Gastroesophageal sphincter (tissue), 3 donors: Measurements from ENCODE around the gene MORF4L1.

Source experiments
- POLR2AphosphoS5 ChIP-seq: sonication (generic); formaldehyde crosslinking; IDR thresholded peaks from one replicate; pipeline ENCODE4 v1.6.1; 2017; ENCODE audit warnings: antibody characterized with exemption
- TF ChIP-seq, protein P1 (sequence below), 4 experiments: fragments of 200-600 bp in 2 of 4; fragments of 450-650 bp in 2 of 4; sonication (generic) in 1 of 4; IDR thresholded peaks; one replicate each; pipeline ENCODE4 v1.5.1; 2017 to 2019; ENCODE audit warnings: antibody characterized with exemption in 4 of 4, mild to moderate bottlenecking in 2 of 4, moderate library complexity in 2 of 4

DNA sequence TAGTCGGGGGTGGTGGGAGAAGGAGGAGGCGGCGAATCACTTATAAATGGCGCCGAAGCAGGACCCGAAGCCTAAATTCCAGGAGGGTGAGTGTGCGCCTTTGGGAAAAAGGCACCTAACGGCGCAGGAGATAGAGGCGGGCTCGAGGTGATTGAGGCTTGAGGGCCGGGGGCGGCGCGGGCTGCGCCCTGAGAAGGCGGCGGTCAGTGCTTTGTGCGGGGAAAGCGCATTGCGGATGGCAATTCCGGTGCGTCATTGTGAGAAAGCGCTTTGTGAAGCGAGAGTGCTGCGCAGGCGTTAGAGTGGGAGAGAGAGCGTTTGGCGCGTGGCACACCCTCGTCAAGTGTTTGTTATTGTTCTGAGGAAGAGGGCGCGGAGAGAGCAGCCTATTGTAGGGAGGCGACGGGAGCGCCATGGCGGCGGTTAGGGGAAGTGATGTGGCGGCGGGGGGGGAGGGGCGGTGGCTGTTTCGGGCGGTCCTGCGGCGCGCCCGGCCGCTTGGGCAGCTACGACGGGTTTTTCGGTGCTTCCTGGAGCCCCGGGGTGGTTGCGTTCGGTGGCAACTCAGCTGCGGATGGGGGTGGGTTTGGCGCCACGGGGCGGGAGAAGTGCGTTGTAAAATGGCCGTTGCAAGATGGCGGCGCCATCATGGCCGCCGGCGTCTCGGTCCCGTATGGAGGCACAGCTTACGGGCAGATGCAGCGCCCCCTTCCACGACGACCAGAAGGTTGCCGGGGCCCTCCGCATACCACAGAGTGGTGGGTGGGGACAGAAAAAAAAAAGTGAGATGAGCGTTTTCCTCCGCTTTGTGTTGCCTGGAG lies 492 bp downstream of the MORF4L1 start:
- peak; percentile 59 for TF ChIP-seq POLR2AphosphoS5
- TF ChIP-seq, protein P1, sequence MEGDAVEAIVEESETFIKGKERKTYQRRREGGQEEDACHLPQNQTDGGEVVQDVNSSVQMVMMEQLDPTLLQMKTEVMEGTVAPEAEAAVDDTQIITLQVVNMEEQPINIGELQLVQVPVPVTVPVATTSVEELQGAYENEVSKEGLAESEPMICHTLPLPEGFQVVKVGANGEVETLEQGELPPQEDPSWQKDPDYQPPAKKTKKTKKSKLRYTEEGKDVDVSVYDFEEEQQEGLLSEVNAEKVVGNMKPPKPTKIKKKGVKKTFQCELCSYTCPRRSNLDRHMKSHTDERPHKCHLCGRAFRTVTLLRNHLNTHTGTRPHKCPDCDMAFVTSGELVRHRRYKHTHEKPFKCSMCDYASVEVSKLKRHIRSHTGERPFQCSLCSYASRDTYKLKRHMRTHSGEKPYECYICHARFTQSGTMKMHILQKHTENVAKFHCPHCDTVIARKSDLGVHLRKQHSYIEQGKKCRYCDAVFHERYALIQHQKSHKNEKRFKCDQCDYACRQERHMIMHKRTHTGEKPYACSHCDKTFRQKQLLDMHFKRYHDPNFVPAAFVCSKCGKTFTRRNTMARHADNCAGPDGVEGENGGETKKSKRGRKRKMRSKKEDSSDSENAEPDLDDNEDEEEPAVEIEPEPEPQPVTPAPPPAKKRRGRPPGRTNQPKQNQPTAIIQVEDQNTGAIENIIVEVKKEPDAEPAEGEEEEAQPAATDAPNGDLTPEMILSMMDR (IDR thresholded peaks at IDR 0.05): peak in 3 of 4 experiments; percentile 4 to 44 (median 17)
